ENCODE measurements around the gene DNAH10. TPM values are rescaled to one million over a fixed set of nuclear protein-coding genes. Genes with fewer than 3 reads are reported as not detected.
A peak's percentile ranks its signal among the peaks of the same experiment; 100 is the strongest.

Gene DNAH10
- polyA plus RNA-seq, 2 donors = 0.01 TPM; not detected in 1

DNA sequence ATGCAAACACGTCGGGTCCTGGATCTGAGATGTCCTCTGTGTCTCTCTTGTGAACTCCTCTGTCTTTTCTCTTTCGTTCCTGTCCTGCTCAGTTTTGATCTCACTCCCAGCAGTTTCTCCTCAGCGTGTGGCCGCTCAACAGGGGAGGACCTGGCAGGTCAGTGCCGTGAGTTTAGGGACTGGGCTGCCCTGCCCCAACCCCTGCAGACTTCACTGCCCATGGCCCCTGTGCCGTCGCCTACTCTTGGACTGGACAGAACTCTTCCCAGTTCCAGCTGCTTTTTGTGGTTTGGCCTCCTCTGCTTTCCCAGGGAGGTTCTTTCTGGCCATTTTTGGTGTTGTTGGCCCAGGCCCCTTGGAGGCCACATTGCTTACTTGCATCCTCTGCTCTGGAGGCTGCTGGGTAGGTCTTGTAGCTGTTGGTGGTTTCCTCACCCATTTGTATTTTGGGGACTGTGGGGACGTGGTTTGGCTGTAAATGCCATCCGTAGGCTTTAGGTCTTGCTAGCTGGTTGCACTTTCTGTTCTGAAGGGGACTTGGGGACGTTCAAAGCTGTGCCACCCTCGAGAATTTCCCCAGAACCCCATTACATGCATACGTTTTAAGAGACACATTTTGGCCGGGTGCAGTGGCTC, 20.0 kb upstream of the DNAH10 start:
- peak overlapping the region in 1 of 2 donors; percentile 9 for H3K27ac ChIP-seq (ENCODE audit: low read depth in 2 of 2, low read length in 1 of 2)
- H3K27me3 ChIP-seq (ENCODE audit: control insufficient read depth in 1 of 2, insufficient read depth in 2 of 2, low read length in 2 of 2) = no peaks in the 10 kb centered on the region
- peaks cover 14 to 26% of the 10 kb centered on the region in 2 donors for H3K36me3 ChIP-seq (ENCODE audit: control insufficient read depth in 2 of 2, insufficient read depth in 2 of 2, low read length in 1 of 2)
- WGBS, 2 donors = 84 to 86% methylated on average over 14 of the region's 14 CpGs
- H3K4me1 ChIP-seq (ENCODE audit: control insufficient read depth in 2 of 2, insufficient read depth in 2 of 2, low read length in 1 of 2) = no peaks in the 10 kb centered on the region
- no peak overlapping the region for H3K4me3 ChIP-seq (ENCODE audit: low read depth in 1 of 2, low read length in 2 of 2)
- H3K9me3 ChIP-seq (ENCODE audit: control insufficient read depth in 2 of 2, insufficient read depth in 1 of 2, low read depth in 1 of 2, low read length in 1 of 2) = no peaks in the 10 kb centered on the region

DNA sequence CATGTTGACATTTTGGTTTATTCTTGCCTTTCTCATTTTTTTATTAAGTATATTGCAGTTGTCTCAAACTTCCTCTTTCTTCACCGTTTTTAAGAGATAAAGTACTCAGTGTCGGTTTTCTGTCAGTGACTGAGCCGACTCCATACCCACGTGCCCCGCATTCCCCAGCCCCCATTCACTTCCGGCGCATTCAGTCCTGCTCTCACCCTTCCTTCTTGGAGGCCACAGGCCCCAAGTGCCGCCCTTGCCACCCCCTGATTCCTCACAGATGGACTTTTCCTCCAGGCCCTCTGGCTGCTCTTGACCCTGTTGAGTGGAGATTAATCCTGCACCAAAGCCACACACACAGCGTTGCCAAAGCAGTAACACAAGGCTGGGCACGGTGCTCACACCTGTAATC, 19.1 kb upstream of the DNAH10 start:
- H3K27me3 ChIP-seq (ENCODE audit: control insufficient read depth in 1 of 2, insufficient read depth in 2 of 2, low read length in 2 of 2) = no peaks in the 10 kb centered on the region
- peaks cover 14 to 26% of the 10 kb centered on the region in 2 donors for H3K36me3 ChIP-seq (ENCODE audit: control insufficient read depth in 2 of 2, insufficient read depth in 2 of 2, low read length in 1 of 2)
- WGBS, 2 donors = 84% methylated on average over 10 of the region's 10 CpGs
- H3K4me3 ChIP-seq (ENCODE audit: low read depth in 1 of 2, low read length in 2 of 2) = no peak overlapping the region
- H3K9me3 ChIP-seq (ENCODE audit: control insufficient read depth in 2 of 2, insufficient read depth in 1 of 2, low read depth in 1 of 2, low read length in 1 of 2) = no peaks in the 10 kb centered on the region
- no peaks in the 10 kb centered on the region for H3K4me1 ChIP-seq (ENCODE audit: control insufficient read depth in 2 of 2, insufficient read depth in 2 of 2, low read length in 1 of 2)
- no peak overlapping the region for H3K27ac ChIP-seq (ENCODE audit: low read depth in 2 of 2, low read length in 1 of 2)

DNA sequence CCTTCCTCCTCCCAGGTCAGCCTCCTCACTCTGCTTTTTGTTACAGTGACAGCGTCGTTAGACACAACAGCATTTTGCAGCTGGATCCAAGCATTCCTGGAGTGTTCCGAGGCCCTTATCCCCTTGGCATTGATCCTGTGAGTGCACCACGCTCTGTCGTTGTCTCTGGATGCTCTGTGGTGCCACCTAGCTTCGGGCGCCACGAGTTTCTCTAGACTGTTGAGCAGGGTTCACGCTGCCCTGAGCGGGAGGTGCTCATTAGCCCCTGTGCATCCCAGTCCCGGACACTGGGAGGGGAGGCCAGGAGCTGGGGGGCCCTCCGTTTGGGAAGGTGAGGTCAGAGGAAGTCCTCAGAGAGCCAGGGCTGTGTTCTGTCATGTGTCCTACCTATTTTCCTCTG, 17.3 kb upstream of the DNAH10 start:
- no peaks in the 10 kb centered on the region for H3K4me1 ChIP-seq (ENCODE audit: control insufficient read depth in 2 of 2, insufficient read depth in 2 of 2, low read length in 1 of 2)
- H3K36me3 ChIP-seq (ENCODE audit: control insufficient read depth in 2 of 2, insufficient read depth in 2 of 2, low read length in 1 of 2) = peaks cover 15 to 28% of the 10 kb centered on the region in 2 donors
- H3K27me3 ChIP-seq (ENCODE audit: control insufficient read depth in 1 of 2, insufficient read depth in 2 of 2, low read length in 2 of 2) = no peaks in the 10 kb centered on the region
- 76 to 80% methylated on average over 12 of the region's 12 CpGs for WGBS, 2 donors
- H3K9me3 ChIP-seq (ENCODE audit: control insufficient read depth in 2 of 2, insufficient read depth in 1 of 2, low read depth in 1 of 2, low read length in 1 of 2) = no peaks in the 10 kb centered on the region
- H3K27ac ChIP-seq (ENCODE audit: low read depth in 2 of 2, low read length in 1 of 2) = no peak overlapping the region
- H3K4me3 ChIP-seq (ENCODE audit: low read depth in 1 of 2, low read length in 2 of 2) = no peak overlapping the region

DNA sequence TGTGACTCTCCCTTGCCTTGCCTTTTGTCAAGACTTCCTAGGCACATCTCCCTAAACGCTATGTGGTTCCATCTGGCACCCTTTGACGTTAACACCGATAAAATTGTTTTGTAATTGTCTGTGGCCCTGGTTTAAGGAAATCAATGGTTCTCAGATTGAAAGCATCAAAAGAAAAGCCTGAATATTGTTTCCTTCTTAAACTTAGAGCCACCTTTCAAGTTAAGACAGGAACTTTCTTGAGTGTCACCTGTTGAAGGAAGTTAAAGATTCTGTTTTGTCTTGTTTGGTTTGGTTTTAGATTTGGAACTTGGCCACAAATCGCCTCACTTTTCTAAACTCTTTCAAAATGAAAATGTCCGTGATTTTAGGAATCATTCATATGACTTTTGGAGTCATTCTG, 14.8 kb upstream of the DNAH10 start:
- WGBS, 2 donors = 49 to 58% methylated on average over 5 of the region's 5 CpGs
- Histone ChIP-seq H3K27me3 (ENCODE audit: control insufficient read depth in 1 of 2, insufficient read depth in 2 of 2, low read length in 2 of 2) (no peaks in the 10 kb centered on the region), H3K27ac (ENCODE audit: low read depth in 2 of 2, low read length in 1 of 2) (no peak overlapping the region), H3K36me3 (ENCODE audit: control insufficient read depth in 2 of 2, insufficient read depth in 2 of 2, low read length in 1 of 2) (peaks cover 19 to 33% of the 10 kb centered on the region in 2 donors), H3K9me3 (ENCODE audit: control insufficient read depth in 2 of 2, insufficient read depth in 1 of 2, low read depth in 1 of 2, low read length in 1 of 2) (no peaks in the 10 kb centered on the region), H3K4me3 (ENCODE audit: low read depth in 1 of 2, low read length in 2 of 2) (no peak overlapping the region), H3K4me1 (ENCODE audit: control insufficient read depth in 2 of 2, insufficient read depth in 2 of 2, low read length in 1 of 2) (no peaks in the 10 kb centered on the region)

DNA sequence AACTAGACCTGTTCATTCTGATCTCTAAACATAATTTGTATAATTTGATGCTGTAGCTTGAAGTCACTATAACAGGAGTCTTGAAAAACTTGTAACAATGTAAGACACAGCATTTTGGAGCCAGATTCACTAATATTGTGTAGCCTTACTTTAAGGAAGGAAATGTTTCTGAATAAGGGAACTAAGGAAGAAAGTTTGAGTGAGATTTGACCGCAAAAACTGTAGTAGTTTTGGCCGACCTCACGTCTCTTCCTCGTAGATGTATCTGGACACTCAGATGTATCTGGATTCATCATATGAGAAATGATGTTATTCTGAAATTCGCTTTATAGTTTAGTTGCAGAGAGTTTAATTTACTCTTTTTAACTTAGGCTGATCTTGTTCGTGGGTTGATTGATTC, 13.9 kb upstream of the DNAH10 start:
- Histone ChIP-seq H3K27me3 (ENCODE audit: control insufficient read depth in 1 of 2, insufficient read depth in 2 of 2, low read length in 2 of 2) (no peaks in the 10 kb centered on the region), H3K9me3 (ENCODE audit: control insufficient read depth in 2 of 2, insufficient read depth in 1 of 2, low read depth in 1 of 2, low read length in 1 of 2) (no peaks in the 10 kb centered on the region), H3K4me3 (ENCODE audit: low read depth in 1 of 2, low read length in 2 of 2) (no peak overlapping the region), H3K36me3 (ENCODE audit: control insufficient read depth in 2 of 2, insufficient read depth in 2 of 2, low read length in 1 of 2) (peaks cover 19 to 31% of the 10 kb centered on the region in 2 donors), H3K27ac (ENCODE audit: low read depth in 2 of 2, low read length in 1 of 2) (no peak overlapping the region), H3K4me1 (ENCODE audit: control insufficient read depth in 2 of 2, insufficient read depth in 2 of 2, low read length in 1 of 2) (no peaks in the 10 kb centered on the region)
- WGBS, 2 donors = 87 to 90% methylated on average over 6 of the region's 6 CpGs

DNA sequence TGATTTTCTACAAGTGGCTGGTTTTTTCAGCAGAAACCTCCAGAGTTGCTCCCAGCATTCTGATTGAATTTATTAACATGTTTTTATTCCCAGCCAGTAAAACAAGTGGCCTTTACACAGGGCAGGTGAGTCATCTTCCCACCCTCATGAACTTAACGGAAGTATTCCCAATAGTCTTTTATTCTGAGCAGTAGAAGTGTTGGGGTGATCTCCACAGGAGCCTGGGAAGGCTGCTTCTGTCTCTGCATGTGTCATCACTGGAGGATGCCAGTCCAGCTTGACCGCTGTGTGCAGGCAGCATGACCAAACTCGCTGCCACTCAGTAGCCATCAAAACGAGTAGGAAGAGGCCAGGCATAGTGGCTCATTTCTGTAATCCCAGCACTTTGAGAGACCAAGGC, 13.4 kb upstream of the DNAH10 start:
- Histone ChIP-seq H3K9me3 (ENCODE audit: control insufficient read depth in 2 of 2, insufficient read depth in 1 of 2, low read depth in 1 of 2, low read length in 1 of 2) (no peaks in the 10 kb centered on the region), H3K4me3 (ENCODE audit: low read depth in 1 of 2, low read length in 2 of 2) (no peak overlapping the region), H3K27ac (ENCODE audit: low read depth in 2 of 2, low read length in 1 of 2) (no peak overlapping the region), H3K36me3 (ENCODE audit: control insufficient read depth in 2 of 2, insufficient read depth in 2 of 2, low read length in 1 of 2) (peaks cover 19 to 33% of the 10 kb centered on the region in 2 donors), H3K27me3 (ENCODE audit: control insufficient read depth in 1 of 2, insufficient read depth in 2 of 2, low read length in 2 of 2) (no peaks in the 10 kb centered on the region), H3K4me1 (ENCODE audit: control insufficient read depth in 2 of 2, insufficient read depth in 2 of 2, low read length in 1 of 2) (no peaks in the 10 kb centered on the region)
- 77 to 86% methylated on average over 4 of the region's 4 CpGs for WGBS, 2 donors

DNA sequence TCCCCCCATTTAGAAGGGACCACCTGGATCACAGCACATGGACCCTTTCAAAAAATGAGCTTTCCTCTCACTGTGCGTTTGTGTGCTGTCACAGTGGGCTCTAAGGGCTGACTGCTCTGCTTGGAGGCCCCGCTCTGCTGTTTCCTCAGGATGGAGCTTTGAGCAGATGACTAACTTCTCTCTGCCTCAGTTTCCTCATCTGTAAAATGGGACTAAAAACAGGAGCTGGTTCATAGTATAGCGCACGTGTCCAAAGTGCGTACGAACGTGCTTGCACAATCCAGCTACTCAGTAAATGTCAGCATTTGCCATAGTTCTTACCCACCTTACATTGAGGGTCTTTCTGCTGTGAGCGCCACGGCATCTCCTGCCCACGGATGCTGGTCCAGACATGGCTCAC, 12.7 kb upstream of the DNAH10 start:
- WGBS, 2 donors = 97 to 98% methylated on average over 10 of the region's 10 CpGs
- Histone ChIP-seq H3K9me3 (ENCODE audit: control insufficient read depth in 2 of 2, insufficient read depth in 1 of 2, low read depth in 1 of 2, low read length in 1 of 2) (no peaks in the 10 kb centered on the region), H3K27ac (ENCODE audit: low read depth in 2 of 2, low read length in 1 of 2) (no peak overlapping the region), H3K4me1 (ENCODE audit: control insufficient read depth in 2 of 2, insufficient read depth in 2 of 2, low read length in 1 of 2) (no peaks in the 10 kb centered on the region), H3K36me3 (ENCODE audit: control insufficient read depth in 2 of 2, insufficient read depth in 2 of 2, low read length in 1 of 2) (peaks cover 18 to 35% of the 10 kb centered on the region in 2 donors), H3K4me3 (ENCODE audit: low read depth in 1 of 2, low read length in 2 of 2) (no peak overlapping the region), H3K27me3 (ENCODE audit: control insufficient read depth in 1 of 2, insufficient read depth in 2 of 2, low read length in 2 of 2) (no peaks in the 10 kb centered on the region)

DNA sequence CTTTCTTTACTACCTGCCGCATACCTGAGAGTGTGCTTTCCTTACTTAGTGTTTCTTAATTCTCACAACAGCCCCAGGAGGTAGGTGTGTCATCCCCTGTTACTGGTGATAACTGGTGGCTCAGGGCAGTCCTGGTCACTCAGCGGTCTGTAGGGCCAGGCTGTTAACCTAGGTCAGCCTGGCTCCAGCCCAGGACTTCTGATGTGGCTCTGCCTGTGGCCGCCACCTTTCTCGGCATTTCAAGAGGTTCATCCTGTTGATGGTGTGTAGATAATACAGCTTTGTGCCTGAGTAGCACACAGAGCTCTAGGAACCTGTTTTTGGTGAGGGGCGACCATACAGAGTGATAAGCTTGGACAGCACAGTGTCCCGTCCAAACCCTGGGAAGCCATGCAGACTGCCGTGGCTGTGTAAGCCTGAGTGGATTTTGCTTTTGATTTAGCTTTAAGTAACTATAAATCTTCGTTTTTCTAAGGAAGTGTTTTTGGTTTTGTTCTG, 11.9 kb upstream of the DNAH10 start:
- Histone ChIP-seq H3K27ac (ENCODE audit: low read depth in 2 of 2, low read length in 1 of 2) (no peak overlapping the region), H3K4me3 (ENCODE audit: low read depth in 1 of 2, low read length in 2 of 2) (no peak overlapping the region), H3K9me3 (ENCODE audit: control insufficient read depth in 2 of 2, insufficient read depth in 1 of 2, low read depth in 1 of 2, low read length in 1 of 2) (no peaks in the 10 kb centered on the region), H3K4me1 (ENCODE audit: control insufficient read depth in 2 of 2, insufficient read depth in 2 of 2, low read length in 1 of 2) (no peaks in the 10 kb centered on the region), H3K27me3 (ENCODE audit: control insufficient read depth in 1 of 2, insufficient read depth in 2 of 2, low read length in 2 of 2) (no peaks in the 10 kb centered on the region), H3K36me3 (ENCODE audit: control insufficient read depth in 2 of 2, insufficient read depth in 2 of 2, low read length in 1 of 2) (peaks cover 20 to 34% of the 10 kb centered on the region in 2 donors)
- WGBS, 2 donors = 92 to 95% methylated on average over 8 of the region's 8 CpGs

DNA sequence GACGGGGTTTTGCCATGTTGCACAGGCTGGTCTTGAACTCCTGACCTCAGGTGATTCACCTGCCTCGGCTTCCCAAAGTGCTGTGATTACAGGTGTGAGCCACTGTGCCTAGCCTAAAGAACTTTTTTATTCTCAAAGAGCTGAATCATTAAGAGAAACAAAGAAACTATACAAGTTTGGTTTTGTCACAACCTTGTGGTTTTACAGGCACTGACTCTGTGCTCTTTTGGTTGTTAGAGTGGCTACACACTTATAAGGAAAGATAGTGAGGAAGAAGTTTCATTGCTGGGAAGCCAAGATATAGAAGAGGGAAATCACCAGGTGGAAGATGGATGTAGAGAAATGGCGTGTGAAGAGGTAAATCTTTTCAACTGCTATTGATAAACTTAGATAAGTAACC, 10.1 kb upstream of the DNAH10 start:
- no peak overlapping the region for H3K4me3 ChIP-seq (ENCODE audit: low read depth in 1 of 2, low read length in 2 of 2)
- 78 to 89% methylated on average over 3 of the region's 3 CpGs for WGBS, 2 donors
- peaks cover 20 to 38% of the 10 kb centered on the region in 2 donors for H3K36me3 ChIP-seq (ENCODE audit: control insufficient read depth in 2 of 2, insufficient read depth in 2 of 2, low read length in 1 of 2)
- H3K27ac ChIP-seq (ENCODE audit: low read depth in 2 of 2, low read length in 1 of 2) = no peak overlapping the region
- H3K9me3 ChIP-seq (ENCODE audit: control insufficient read depth in 2 of 2, insufficient read depth in 1 of 2, low read depth in 1 of 2, low read length in 1 of 2) = no peaks in the 10 kb centered on the region
- no peaks in the 10 kb centered on the region for H3K27me3 ChIP-seq (ENCODE audit: control insufficient read depth in 1 of 2, insufficient read depth in 2 of 2, low read length in 2 of 2)
- H3K4me1 ChIP-seq (ENCODE audit: control insufficient read depth in 2 of 2, insufficient read depth in 2 of 2, low read length in 1 of 2) = no peaks in the 10 kb centered on the region

Data from esophagus (tissue), 2 donors.